HG03378 (cell line): ENCODE measurements around the gene NDE1.
"Not testable (repeated sequence)": the region's sequence is repeated elsewhere in the genome, so short reads cannot be mapped to it uniquely, and the experiment has no call there.

Source experiments
- ATAC-seq: cut with Tn5 transposase; IDR thresholded peaks from one replicate; pipeline ENCODE4 v1.9.1; 2021; ENCODE audit warnings: mild to moderate bottlenecking, moderate library complexity; ENCODE audit not compliant: unreplicated experiment

The NDE1 gene

DNA sequence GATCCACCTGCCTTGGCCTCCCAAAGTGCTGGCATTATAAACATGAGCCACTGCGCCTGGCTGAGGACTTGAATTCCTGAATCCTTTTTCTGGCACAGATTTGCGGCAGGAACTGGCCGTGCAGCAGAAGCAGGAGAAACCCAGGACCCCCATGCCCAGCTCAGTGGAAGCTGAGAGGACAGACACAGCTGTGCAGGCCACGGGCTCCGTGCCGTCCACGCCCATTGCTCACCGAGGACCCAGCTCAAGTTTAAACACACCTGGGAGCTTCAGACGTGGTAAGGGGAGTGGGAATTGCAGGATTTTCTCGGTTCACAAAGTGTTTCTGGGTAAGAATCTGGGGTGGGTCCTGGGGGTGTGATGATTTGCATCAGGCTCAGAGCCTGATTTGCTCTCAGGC lies 41.0 kb downstream of the NDE1 start:
- ATAC-seq: no peak

DNA sequence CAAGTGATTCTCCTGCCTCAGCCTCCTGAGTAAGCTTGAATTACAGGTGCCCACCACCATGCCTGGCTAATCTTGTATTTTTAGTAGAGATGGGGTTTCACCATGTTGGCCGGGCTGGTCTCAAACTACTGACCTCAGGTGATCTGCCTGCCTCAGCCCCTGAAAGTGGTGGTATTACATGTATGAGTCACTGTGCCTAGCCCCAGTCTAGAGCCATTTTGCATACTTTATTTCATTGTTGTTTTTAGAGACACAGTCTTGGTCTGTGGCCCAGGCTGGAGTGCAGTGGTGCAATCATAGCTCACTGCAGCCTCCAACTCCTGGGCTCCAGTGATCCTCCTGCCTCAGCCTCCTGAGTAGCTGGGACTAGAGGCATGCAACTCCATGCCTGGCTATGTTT lies 42.5 kb downstream of the NDE1 start:
- not testable (repeated sequence) for ATAC-seq

DNA sequence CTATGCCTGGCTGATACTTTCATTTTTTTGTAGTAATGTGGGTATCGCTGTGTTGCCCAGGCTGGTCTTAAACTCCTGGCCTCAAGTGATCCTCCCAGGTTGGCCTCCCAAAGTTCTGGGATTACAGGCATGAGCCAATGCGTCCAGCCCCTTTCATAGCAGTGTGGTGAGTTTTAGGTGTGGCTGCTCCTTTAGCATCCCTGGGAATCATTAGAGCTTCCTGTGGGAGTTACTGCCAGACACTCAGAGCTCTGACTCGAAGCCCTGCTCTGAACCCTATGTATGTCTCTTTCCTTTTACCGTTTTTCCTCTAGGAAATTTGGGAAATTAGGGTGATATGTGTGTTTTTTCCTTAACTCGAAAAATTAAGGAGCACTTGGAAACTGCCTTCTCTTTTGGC lies 44.5 kb downstream of the NDE1 start:
- ATAC-seq: no peak

DNA sequence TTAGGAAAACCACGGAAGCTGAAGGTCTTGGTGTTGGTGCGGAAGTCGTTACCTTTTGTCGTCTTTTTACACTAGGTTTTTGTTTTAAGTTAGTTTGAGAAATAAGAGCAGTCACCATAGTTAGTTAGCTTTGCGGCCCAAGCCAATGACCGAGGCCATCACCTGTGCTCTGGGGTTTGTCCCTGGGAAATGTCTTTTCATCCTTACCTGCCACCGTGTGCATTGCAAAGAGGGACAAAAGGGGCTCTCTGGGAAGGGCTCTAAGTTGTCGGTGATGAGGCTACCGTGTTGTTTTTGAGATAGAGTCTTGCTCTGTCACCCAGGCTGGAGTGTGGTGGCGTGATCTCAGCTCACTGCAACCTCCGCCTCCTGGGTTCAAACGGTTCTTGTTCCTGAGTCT lies 49.8 kb downstream of the NDE1 start:
- ATAC-seq: no peak

DNA sequence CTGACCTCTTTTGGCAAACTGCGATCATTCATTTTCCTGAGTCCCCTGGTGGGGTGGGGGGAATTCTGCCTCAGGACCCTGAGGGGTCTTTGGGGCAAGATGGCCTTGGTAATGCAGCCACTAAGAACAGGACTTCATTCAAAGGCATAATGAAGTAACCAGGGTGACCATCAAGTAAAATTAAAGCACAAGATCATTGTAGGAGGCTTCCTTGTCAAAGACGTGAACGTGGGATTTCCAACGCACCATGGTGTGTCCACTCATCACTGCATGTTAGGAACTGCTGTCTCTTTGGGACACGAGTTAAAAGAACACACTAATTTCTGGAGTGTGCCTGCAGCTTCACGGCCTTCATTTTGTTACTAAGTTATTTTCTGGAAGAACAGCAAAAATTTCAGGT lies 51.3 kb downstream of the NDE1 start:
- no peak for ATAC-seq

DNA sequence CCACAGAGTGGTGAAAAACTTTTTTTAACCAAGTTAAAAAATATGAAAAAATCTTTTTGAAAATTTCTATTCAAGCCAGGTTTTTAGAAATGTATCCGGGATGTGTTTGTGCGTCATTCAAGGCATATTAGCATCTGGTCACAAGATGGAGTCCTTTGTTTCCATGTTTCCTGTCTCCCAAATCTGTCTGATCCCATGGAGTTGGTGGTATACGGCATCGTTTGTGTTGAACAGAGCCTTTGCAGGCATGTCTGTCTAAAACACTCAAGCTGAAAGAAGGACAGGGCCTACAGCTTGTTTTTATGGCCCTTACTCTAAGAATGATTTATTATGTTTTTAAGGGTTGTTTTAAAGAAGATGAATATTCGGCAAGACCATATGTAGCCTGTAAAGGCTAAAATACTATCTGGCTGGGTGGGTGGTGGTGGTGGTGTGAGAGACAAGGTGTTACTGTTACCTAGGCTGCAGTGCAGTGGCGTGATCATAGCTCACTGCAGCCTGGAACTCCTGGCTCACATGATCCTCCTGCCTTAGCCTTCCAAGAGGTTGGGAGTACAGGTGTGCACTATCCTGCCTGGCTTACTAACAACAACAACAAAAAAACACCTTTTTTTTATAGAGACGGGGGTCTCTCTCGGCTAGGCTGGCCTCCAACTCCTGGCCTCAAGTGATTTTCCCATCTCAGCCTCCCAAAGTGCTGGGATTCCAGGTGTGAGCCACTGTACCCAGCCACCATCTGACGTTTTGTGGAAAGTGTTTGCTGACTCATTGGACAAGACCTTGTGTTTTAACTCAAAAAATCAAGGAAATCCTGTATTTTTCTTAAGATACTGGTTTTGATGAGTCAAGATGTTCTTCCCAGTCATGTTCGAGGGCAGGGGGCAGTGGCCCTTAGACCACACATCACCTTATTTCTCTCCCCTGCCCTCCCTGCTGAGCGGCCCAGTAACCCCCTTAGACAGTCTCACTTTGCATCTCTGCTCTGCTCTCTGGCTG lies 52.2 kb downstream of the NDE1 start:
- ATAC-seq: no peak

DNA sequence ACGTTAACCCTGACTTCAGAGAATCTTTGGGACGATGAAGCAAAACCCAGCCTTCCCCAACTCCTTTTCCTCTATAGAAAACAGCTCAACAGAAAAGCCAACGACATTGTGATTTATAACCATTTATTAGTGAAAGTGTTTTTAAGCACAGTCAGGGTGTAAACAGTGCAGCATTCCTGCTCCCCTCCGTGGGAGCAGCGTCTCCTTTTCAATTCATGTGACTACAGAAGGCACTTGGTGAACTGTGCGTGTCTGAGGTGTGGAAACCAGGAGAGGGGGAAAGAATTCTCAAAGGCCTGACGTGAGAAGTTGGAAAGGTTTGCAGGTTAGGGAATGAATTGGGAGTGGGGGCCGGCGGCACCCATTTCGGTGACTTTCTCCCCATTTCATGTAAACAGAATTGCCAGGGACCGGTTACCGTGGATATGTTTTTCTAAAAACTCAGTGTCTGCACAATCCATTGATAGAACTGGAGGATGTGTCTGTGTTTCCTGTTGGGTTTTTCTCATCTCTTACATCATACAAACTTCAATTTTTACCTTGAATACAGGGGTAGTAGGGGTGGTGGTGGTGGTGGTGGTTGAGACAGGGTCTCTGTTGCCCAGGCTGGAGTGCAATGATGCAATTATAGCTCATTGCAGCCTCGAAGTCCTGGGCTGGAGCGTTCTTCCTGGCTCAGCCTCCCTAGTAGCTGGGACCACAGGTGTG lies 53.1 kb downstream of the NDE1 start:
- no peak for ATAC-seq

DNA sequence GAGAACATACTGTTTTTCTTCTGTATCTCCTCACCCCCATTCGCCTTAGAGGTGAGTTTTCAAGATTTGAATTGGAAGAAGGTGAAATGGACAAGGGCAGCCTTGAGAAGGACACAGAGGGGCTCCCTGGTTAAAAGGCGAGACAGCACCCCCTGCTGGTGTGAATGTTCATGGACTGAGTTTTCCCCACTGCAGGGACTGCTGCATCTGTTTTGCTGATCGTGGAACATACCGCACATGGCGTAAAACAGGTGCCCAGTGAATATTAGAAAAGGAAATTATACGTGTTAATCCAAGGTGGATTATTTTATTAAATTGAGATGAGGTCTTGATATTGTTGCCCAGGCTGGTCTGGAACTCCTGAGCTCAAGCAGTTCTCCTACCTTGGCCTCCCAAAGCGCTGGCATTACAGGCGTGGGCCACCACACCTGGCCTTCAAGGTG lies 54.5 kb downstream of the NDE1 start:
- no peak for ATAC-seq

DNA sequence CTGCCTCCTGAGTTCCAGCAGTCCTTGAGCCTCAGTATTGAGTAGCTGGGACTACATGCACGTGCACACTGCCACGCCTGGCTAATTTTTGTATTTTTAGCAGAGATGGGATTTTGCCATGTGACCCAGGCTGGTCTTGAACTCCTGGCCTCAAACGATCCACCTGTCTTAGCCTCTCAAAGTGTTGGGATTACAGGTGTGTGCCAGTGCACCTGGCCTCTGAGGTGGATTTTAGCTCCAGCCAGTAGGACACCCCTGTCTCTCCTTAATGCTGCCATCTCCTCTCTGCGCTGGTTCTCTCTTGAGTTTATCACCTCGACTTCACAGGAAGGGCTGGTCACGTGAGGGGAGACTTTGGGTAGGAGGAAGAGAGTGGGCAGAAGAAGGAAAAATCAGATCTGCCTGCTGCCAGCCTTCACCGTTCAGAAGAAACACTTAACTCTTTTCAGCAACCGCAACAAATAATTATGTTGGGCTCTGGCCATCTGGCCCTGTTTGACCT lies 55.1 kb downstream of the NDE1 start:
- no peak for ATAC-seq

DNA sequence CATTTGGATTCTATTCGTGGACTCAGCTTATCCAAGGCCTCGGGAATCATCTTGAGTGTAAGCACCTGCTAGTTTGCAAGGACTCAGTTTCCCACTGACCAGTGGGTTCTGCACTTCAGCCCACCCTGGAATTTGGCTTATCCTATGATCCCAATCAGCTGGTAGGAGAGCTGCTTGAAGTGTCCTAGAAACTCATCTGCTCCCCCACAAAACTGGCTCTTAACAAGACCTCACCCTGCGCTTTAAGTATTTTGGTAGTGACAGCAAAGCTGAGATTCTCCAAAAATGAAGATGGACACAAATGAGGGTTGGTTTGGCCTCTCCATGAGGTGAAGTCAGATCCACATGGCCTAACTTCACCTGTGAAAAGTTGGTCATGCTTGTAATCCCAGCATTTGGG lies 57.3 kb downstream of the NDE1 start:
- ATAC-seq: no peak

DNA sequence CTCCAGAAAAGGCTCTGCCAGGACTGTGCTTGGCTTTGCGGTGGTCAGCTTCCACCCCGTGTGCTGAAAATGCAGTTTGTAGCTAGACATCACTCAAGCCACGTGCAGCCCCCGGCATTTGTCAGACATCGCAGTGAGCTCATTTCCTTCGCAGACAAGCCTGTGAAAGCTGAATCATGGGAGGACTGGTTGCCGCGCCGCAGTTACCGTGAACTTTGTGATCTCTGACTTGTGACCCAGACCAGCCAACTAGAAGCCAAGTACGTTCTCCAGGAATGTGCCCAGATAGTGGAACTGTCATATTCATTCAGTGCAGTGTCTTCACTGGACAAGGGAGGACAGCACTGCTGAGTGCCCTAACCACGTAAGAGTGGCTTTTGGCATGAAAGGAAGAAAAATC lies 58.1 kb downstream of the NDE1 start:
- no peak for ATAC-seq

DNA sequence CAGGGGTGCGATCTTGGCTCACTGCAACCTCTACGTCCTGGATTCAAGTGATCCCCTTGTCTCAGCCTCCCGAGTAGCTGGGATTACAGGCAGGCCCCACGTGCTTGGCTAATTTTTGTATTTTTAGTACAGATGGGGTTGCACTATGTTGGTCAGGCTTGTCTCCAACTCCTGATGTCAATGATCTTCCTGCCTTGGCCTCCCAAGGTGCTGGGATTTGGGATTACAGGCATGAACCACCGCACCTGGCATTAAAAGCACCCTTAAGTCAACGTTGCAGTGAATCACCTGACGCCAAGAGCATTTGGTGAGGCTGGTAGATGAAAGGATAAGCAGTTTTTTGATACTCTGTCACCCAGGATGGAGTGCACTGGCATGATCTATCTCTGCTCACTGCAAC lies 59.0 kb downstream of the NDE1 start:
- no peak for ATAC-seq

DNA sequence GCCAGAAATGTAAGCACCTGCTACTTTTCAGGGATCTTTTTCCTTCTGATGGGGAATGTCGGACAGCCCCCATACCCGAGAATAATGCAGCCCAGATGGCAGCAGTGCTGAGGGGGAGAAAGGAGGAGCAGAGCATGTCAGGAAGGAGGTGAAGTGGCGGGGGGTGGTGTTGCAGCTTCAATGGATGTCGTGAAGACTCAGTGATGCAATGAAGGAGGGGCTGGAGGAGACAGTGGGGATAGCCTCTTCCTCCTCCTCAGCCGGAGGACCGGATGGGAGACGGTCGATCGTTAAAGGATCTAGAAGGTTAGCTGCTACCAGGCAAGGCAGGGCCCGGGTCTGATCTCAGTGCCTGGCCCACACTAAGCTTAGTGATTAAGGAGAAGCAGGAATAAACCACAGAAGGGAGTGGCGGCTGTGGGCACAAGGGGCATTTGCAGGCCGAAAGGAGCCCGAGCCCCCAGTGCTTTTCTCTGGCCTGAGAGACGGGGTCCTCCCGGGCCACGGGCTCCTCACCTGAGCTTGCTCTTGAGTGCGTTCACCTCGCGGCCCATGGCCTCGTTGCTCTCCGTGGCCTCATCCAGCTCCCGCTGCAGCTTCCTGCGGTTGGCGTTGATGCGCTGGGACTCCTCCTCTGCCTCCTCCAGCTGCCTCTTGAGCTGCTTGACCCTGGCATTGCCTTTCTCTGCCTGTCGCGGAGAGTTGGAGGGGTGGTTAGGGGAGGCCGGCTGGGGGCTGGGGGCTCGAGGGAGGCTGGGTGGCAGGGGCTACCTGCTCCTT lies 64.5 kb downstream of the NDE1 start:
- no peak for ATAC-seq

DNA sequence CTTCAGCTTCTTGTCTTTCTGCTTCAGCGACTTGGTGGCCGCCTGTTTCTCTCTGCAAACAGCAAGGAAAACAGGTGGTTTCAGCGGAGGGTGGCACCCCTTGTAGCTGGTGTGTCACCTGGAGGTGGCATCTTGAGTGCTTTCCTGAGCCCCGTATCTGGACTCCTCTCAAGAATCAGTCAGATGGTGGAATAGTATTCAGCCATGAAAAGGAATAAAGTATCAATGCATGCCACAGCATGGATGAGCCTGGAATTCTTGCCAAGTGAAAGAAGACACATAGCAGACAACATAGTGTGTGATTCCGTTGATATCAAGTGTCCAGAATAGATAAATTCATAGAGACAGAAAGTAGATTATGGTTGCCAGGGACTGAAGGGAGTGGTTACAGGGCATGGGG lies 65.2 kb downstream of the NDE1 start:
- ATAC-seq: no peak

DNA sequence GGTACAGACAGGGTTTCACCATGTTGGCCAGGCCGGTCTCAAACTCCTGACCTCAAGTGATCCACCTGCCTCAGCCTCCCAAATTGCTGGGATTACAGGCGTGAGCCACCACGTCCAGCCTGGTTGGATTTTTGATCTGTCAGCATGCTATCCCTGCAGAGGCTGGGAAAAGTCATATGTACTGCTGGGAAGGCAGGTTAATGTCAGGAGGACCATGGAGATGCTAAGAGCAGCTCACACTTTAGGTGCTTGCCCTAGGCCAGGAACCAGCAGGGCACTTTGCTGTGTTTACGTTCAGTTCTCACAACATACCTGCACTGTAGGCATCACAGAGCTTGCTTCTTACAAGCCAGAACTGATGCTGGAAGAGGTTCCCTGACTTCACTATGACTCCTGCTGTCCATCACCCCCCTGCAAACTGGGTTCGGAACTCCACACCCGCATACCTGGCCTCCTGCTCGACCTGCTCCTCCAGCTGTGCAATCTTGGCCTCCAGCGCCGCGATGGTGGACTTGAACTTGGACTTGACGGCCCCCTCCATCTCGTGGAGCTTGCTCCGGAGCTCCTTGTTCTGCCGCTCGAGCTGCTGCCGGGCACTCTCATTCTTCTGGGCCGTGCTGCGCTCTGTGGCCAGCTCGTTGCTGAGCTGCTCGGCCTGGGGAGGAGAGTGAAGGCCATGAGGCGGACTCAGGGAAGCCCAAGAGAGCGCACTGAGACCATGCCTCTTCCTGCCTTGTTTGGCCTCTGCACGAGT lies 66.8 kb downstream of the NDE1 start:
- ATAC-seq: no peak

DNA sequence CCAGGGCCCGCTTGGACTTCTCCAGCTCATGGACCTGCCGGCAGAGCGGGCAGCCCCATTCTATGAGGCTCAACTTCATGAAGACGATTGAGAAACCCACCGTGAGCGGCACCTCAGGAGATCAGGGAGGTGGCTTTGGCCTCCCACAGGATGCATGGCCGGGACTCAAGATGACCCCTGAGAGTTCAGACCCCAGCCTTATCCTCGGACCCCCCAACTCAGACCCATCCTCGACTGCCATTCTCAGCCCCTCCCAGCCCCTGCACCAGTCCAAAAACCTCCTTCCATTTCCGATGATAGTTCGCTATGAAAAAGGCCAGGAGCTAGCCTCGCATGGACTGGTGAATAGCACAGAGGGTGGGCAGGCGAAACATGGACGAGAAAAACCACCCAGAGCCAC lies 71.0 kb downstream of the NDE1 start:
- ATAC-seq: no peak

DNA sequence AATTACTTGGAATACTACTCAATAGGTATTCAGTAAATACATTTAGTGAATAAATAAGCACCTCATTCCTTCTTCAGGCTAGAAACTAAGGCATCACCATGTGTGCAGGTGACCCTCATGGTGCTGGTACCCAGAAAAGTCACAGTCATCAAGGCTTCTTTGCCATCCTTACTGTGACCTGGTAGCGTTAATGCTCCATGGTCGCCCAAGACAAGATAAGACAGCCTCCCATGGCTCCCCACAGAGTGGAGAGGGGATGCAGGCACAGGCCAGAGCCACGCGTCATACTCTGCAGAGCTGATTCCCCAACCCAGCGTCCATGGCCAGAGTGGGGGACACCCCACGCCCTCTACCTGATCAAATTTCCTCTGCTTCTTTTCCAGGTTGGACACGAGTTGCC lies 73.8 kb downstream of the NDE1 start:
- ATAC-seq: no peak

DNA sequence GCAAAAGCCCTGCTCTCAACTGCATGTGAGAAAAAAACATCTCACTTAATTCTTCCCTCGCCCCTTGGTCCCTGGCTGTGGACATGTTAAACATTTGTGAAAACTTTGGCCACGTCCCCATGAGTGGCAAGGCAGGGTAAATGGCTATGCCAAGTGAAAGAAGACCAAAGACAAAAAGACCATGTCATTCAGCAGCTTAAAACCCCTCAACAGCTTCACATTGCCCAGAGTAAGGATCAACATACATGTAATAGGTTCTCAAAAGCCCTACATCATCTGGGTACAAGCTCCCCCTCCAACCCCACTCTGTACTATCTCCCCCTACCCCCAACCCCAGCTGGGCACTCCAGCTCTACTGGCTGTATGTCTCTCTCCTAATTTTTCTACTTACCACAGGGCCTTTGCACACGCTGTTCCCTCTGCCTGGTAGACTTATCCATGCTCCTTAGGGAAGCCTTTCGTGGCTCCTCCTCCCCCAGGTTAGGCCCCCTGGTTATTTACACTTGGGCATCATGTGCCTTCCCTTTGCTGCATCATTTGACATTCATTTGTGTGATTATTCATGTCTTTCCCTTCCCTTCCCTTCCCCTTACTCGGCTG lies 75.7 kb downstream of the NDE1 start:
- ATAC-seq: no peak

DNA sequence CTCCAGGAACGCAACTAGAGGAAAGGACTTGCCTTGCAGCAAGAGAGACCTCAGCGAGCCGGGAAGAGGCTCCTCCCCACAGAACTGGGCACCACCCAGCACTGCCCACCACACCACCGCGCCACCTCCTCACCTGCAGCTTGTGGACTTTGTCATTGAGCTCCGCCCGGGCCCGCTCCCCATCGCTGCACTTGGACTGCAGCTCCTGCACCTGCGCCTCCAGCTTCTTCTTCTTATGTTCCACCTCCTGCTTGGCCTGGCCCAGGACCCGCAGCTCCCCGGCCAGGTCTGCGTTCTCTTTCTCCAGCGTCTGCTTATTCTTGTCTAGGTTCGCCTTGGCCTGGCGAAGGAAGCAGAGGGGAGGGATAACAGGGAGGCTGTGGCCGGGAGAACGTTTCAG lies 76.7 kb downstream of the NDE1 start:
- no peak for ATAC-seq

DNA sequence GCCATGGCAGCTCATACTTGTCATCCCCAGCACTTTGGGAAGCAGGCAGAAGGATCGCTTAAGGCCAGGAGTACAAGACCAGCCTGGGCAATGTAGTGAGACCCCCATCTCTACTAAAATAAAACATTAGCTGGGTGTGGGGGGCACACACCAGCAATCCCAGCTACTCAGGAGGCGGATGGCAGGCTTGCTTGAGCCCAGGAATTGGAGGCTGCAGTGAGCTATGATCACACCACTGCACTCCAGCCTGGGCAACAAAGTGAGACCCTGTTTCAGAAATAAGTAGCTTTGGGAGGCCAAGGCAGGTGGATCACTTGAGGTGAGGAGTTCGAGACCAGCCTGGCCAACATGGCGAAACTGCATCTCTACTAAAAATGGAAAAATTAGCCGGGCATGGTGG lies 77.7 kb downstream of the NDE1 start:
- ATAC-seq: not testable (repeated sequence)
